Measurements from ENCODE around the gene LPAR2. TPM values are rescaled to one million over a fixed set of nuclear protein-coding genes. Genes with fewer than 3 reads are reported as not detected.

LPAR2 gene
- total and polyA plus RNA-seq, 8 donors, result 4.1 to 156 (median 19.0) TPM

DNA sequence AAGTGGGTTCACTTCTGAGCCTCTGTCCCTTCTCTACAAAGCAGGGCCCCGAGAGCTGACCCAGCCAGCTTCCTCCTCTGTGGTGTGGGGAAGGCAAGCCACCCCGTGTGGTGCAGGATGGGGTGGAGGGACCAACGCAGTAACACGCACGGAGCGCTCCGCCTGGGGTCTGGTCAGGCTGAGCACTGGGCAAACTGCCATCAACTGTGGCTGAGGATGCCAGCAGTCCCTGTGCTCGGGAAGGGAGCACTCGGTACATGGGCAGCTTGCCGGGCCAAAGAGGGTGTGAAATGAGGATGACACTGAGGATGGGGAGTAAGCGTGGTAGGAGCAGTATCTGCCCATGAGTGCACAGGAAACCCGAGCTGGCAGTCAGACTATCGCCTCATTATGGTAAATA, 23.1 kb upstream of the LPAR2 start:
- H3K36me3 ChIP-seq, result peaks cover 87 to 100% (median 100%) of the 10 kb centered on the region in 4 donors

DNA sequence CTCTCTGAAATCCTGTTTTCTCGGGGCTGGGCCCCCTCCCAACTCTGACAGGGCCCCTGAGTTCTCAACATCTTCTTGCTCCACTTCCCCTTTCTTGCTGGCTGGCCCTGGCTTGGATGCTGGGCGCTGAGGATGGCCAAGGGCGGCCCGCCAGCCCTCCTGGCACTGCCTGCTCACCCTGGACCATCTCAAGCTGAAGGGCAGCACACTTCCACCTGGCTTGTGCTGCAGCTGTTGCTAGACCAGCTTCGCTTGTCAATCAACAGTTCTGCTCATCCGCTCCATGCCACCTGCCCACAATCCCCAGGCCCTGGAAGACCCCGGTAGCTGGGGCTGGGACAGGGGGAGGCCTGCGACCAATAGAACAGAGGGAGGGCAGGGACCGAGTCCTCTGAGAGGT, 22.3 kb upstream of the LPAR2 start:
- WGBS, 5 donors, result 89 to 95% (median 93%) methylated on average over 5 to 9 of the region's 9 CpGs
- no peak overlapping the region for H3K27ac ChIP-seq
- TF ChIP-seq POLR2AphosphoS5 (IDR thresholded peaks at IDR 0.05), result no peak
- no peaks in the 10 kb centered on the region for H3K4me1 ChIP-seq
- no peak overlapping the region for H3K4me3 ChIP-seq
- H3K9me3 ChIP-seq, result no peaks in the 10 kb centered on the region
- intact Hi-C loops (cut with DNase I; ENCODE audit: low total_unique reads), result no loop called here
- DNase-seq, result no peak
- H3K36me3 ChIP-seq, result peaks cover 87 to 100% (median 100%) of the 10 kb centered on the region in 4 donors
- no peaks in the 10 kb centered on the region for H3K27me3 ChIP-seq

More for the DNA sequence above, 23.1 kb upstream of the LPAR2 start:
- WGBS, 5 donors, result 63 to 83% (median 78%) methylated on average over 6 to 13 of the region's 13 CpGs
- Histone ChIP-seq H3K27me3 (no peaks in the 10 kb centered on the region), H3K27ac (no peak overlapping the region), H3K4me1 (no peaks in the 10 kb centered on the region), H3K4me3 (no peak overlapping the region), H3K9me3 (no peaks in the 10 kb centered on the region)
- no peak for DNase-seq
- TF ChIP-seq POLR2AphosphoS5 (IDR thresholded peaks at IDR 0.05), result no peak
- intact Hi-C loops (cut with DNase I; ENCODE audit: low total_unique reads), result no loop called here

DNA sequence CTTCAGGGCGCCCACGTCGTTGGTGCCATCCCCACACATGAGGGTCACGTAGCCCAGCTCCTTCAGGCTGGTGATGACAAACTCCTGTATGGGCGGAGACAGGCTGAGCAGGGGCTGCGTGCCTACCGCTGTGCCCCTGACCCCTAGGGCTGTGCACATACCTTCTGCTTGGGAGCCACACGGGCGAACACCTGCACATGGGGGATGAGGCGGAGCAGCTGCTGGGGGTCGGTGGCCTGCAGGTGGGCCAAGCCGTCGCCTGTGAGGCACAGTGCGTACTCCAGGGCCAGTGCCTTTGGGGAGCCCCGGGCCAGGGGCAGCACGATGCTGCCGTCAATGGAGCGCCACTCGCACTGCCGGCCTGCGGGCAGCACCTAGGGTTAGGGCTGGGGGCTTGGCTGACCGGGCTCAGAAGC, 21.6 kb upstream of the LPAR2 start:
- H3K9me3 ChIP-seq, result no peaks in the 10 kb centered on the region
- no peak for TF ChIP-seq POLR2AphosphoS5 (IDR thresholded peaks at IDR 0.05)
- TF ChIP-seq EP300 (IDR thresholded peaks at IDR 0.05), result no peak
- TF ChIP-seq, protein P1, sequence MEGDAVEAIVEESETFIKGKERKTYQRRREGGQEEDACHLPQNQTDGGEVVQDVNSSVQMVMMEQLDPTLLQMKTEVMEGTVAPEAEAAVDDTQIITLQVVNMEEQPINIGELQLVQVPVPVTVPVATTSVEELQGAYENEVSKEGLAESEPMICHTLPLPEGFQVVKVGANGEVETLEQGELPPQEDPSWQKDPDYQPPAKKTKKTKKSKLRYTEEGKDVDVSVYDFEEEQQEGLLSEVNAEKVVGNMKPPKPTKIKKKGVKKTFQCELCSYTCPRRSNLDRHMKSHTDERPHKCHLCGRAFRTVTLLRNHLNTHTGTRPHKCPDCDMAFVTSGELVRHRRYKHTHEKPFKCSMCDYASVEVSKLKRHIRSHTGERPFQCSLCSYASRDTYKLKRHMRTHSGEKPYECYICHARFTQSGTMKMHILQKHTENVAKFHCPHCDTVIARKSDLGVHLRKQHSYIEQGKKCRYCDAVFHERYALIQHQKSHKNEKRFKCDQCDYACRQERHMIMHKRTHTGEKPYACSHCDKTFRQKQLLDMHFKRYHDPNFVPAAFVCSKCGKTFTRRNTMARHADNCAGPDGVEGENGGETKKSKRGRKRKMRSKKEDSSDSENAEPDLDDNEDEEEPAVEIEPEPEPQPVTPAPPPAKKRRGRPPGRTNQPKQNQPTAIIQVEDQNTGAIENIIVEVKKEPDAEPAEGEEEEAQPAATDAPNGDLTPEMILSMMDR (IDR thresholded peaks at IDR 0.05), result no peak
- no peak for TF ChIP-seq POLR2A (IDR thresholded peaks at IDR 0.05)
- intact Hi-C loops (cut with DNase I; ENCODE audit: low total_unique reads), result no loop called here
- no peak overlapping the region for H3K27ac ChIP-seq
- no peaks in the 10 kb centered on the region for H3K4me1 ChIP-seq
- 93 to 95% (median 94%) methylated on average over 18 to 22 of the region's 22 CpGs for WGBS, 5 donors
- no peak for DNase-seq
- H3K36me3 ChIP-seq, result peaks cover 86 to 100% (median 99%) of the 10 kb centered on the region in 4 donors
- H3K27me3 ChIP-seq, result no peaks in the 10 kb centered on the region
- H3K4me3 ChIP-seq, result no peak overlapping the region

DNA sequence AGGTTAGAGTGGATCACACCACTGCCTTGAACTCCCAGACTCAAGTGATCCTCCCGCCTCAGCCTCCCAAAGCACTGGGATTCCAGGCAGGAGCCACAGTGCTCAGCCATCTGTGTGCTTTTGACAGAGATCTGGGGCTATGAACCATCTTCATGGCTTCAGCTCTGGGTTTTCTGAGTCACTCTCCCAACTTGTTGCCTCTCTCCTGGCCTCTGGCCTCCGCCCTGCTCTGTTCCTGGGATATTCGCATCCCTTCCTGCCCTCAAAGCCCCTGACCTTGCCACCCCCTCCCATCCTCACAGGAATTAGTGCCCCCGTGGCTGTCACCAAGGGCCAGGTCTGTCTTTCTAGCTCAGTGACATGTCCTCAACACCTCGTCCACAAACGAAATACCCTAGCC, 21.1 kb upstream of the LPAR2 start:
- 88 to 92% (median 88%) methylated on average over 6 of the region's 6 CpGs for WGBS, 5 donors
- TF ChIP-seq, protein P1 (IDR thresholded peaks at IDR 0.05), result no peak
- TF ChIP-seq POLR2AphosphoS5 (IDR thresholded peaks at IDR 0.05) (no peak), EP300 (IDR thresholded peaks at IDR 0.05) (no peak), POLR2A (IDR thresholded peaks at IDR 0.05) (no peak)
- Histone ChIP-seq H3K27ac (no peak overlapping the region), H3K4me3 (no peak overlapping the region), H3K36me3 (peaks cover 82 to 100% (median 96%) of the 10 kb centered on the region in 4 donors), H3K4me1 (peaks cover 0 to 1% (median under 1%) of the 10 kb centered on the region in 4 donors), H3K9me3 (no peaks in the 10 kb centered on the region), H3K27me3 (no peaks in the 10 kb centered on the region)
- DNase-seq, result no peak
- intact Hi-C loops (cut with DNase I; ENCODE audit: low total_unique reads), result no loop called here

DNA sequence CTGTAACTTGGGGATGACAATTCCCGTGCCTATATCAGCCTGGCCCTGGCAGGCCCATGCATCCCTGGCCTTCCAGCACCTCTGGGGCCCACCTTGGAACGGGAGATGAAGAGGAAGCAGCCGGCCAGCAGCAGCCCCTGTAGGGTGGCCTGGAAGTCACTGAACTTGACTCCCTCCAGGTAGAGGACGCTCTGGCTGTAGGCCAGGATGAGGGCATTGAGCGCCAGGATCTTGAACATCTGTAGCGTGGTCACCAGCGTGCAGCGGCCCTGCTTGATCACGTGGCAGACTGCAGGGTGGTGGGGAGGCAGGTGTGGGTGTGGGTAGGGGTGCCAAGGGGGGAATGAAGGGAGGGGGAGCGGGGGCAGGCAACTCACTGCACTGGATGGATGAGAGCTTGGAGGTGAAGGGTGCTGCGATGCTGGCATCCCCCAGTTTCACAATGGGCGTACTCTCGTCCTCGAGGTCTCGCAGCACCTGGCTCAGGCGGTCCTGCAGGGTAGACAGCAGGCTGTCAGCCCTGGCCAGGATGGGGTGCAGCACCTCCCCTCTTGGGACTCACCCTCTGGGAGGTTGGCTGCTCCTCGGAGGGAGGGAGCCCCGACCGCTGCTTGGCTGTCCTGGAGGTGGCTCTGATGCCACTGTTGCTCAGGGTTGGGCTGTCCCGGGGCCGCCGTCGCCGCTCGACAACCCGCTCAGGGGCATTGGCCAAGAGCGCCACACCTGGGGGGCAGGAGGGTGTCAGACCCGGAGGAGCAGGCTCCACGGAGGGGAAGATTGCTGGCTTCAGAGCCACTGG, 19.2 kb upstream of the LPAR2 start:
- H3K4me3 ChIP-seq, result no peak overlapping the region
- TF ChIP-seq EP300 (IDR thresholded peaks at IDR 0.05) (no peak), POLR2AphosphoS5 (IDR thresholded peaks at IDR 0.05) (no peak), POLR2A (IDR thresholded peaks at IDR 0.05) (no peak)
- TF ChIP-seq, protein P1 (IDR thresholded peaks at IDR 0.05), result no peak
- H3K27me3 ChIP-seq, result no peaks in the 10 kb centered on the region
- no peak overlapping the region for H3K27ac ChIP-seq
- H3K4me1 ChIP-seq, result peaks cover 8 to 20% (median 16%) of the 10 kb centered on the region in 4 donors
- H3K9me3 ChIP-seq, result no peaks in the 10 kb centered on the region
- 90 to 94% (median 93%) methylated on average over 26 to 29 of the region's 29 CpGs for whole genome bisulfite sequencing, 5 donors
- H3K36me3 ChIP-seq, result peaks cover 63 to 81% (median 77%) of the 10 kb centered on the region in 4 donors
- no peak for DNase-seq
- intact Hi-C loops (cut with DNase I; ENCODE audit: low total_unique reads), result no loop called here
